Right lobe of liver (tissue), 6 donors: ENCODE results near the gene DGKH. TPM values are rescaled to one million over a fixed set of nuclear protein-coding genes. Genes with fewer than 3 reads are reported as not detected.

Experiments used
- ATAC-seq, 4 donors: fragments of 200-7000 bp; cut with Tn5 transposase; one replicate each; pipeline ENCODE4 v1.9.1; 2020; ENCODE audit warnings: mild to moderate bottlenecking in 4 of 4, moderate library complexity in 4 of 4
- DNase-seq, 3 donors: peaks; one replicate each; pipeline ENCODE4 v3.0.0-alpha.2; 2020
- H3K27ac ChIP-seq, 3 donors: fragments of 200-600 bp; one replicate each; pipeline ENCODE4 v1.8.0; 2022
- H3K27me3 ChIP-seq, 2 donors: fragments of 200-600 bp; one replicate each; pipeline ENCODE4 v1.8.0; 2022
- H3K36me3 ChIP-seq, 4 donors: fragments of 200-600 bp; sonication (generic) in 1 of 4; one replicate each; pipeline versions ENCODE4 v1.5.1 to v1.8.0; 2017 to 2022; ENCODE audit warnings: control low read depth in 1 of 4
- H3K4me1 ChIP-seq, 4 donors: fragments of 200-600 bp; sonication (generic) in 1 of 4; one replicate each; pipeline versions ENCODE4 v1.5.1 to v1.8.0; 2017 to 2022; ENCODE audit warnings: control low read depth in 1 of 4
- H3K4me3 ChIP-seq, 3 donors: fragments of 200-600 bp; one replicate each; pipeline ENCODE4 v1.8.0; 2022
- H3K9me3 ChIP-seq, 4 donors: fragments of 200-600 bp; sonication (generic) in 1 of 4; one replicate each; pipeline versions ENCODE4 v1.5.1 to v1.8.0; 2017 to 2022; ENCODE audit warnings: control low read depth in 1 of 4
- POLR2A ChIP-seq: fragments of 450-650 bp; IDR thresholded peaks from one replicate; pipeline ENCODE4 v1.6.1; 2017; ENCODE audit warnings: antibody characterized with exemption, mild to moderate bottlenecking
- WGBS: methylation state at CpG from one replicate; pipeline ENCODE4 v1.1.6; 2018; ENCODE audit warnings: low coverage, low lambda C conversion rate; ENCODE audit not compliant: insufficient coverage; ENCODE audit errors: missing lambda C conversion rate; 5-methylcytosine and 5-hydroxymethylcytosine counted together
- intact Hi-C, 2 donors: fragments of 100-400 bp; cut with DNase I; formaldehyde crosslinking; loops; one replicate each; pipeline versions ENCODE4 v1.11.2 to v1.14.1; 2022
- total RNA-seq, 6 experiments: library from RNA; depleted of rRNA in 2 of 6; stranded (reverse); fragments of >200 nt in 2 of 6; fragmentation: NEBNext Ultra II Directional in 3 of 6; extraction: Animal tissue kit (Norgen Biotek cat#: 25700) in 3 of 6; gene quantifications; one replicate each; pipeline versions ENCODE4 v1.1.0 to v1.2.4, GENCODE V29; 2016 to 2023
- TF ChIP-seq, protein P1 (sequence below), 4 donors: fragments of 200-600 bp in 3 of 4; fragments of 450-650 bp in 1 of 4; IDR thresholded peaks; one replicate each; pipeline versions ENCODE4 v1.5.1 to v1.8.0; 2016 to 2022; ENCODE audit warnings: antibody characterized with exemption in 4 of 4, mild to moderate bottlenecking in 2 of 4
- donor health status: DM: no; HTN: yes; CAD: no.
- donor health status: DM: no; HTN: no; CAD: no.
- donor health status: DM: no; HTN: no; CAD: no.
- donor health status: DM: no; HTN: yes; CAD: no.
- donor health status: DM: no; HTN: yes; CAD: no.

DGKH gene
- total RNA-seq, 6 experiments from 2014 or later, result 0.95 to 5.1 (median 2.2) TPM

GRCh38 chr13:42274386-42275097 lies 226.1 kb downstream of the DGKH start:
- H3K36me3 ChIP-seq, result no peaks in the 10 kb centered on the region
- no peaks in the 10 kb centered on the region for H3K27me3 ChIP-seq
- peaks cover 0 to 8% (median 0%) of the 10 kb centered on the region in 4 donors for H3K4me1 ChIP-seq
- TF ChIP-seq, protein P1, sequence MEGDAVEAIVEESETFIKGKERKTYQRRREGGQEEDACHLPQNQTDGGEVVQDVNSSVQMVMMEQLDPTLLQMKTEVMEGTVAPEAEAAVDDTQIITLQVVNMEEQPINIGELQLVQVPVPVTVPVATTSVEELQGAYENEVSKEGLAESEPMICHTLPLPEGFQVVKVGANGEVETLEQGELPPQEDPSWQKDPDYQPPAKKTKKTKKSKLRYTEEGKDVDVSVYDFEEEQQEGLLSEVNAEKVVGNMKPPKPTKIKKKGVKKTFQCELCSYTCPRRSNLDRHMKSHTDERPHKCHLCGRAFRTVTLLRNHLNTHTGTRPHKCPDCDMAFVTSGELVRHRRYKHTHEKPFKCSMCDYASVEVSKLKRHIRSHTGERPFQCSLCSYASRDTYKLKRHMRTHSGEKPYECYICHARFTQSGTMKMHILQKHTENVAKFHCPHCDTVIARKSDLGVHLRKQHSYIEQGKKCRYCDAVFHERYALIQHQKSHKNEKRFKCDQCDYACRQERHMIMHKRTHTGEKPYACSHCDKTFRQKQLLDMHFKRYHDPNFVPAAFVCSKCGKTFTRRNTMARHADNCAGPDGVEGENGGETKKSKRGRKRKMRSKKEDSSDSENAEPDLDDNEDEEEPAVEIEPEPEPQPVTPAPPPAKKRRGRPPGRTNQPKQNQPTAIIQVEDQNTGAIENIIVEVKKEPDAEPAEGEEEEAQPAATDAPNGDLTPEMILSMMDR (IDR thresholded peaks at IDR 0.05), result no peak
- TF ChIP-seq POLR2A, result no peak
- WGBS, result 86% methylated on average over 10 of the region's 10 CpGs
- ATAC-seq (no peak), DNase-seq (no peak)
- no peak overlapping the region for H3K4me3 ChIP-seq
- H3K9me3 ChIP-seq, result no peaks in the 10 kb centered on the region
- H3K27ac ChIP-seq, result no peak overlapping the region
- intact Hi-C loops, result no loop called here

- Histone ChIP-seq H3K4me1 (peaks cover 0 to 8% (median 0%) of the 10 kb centered on the region in 4 donors), H3K4me3 (no peak overlapping the region), H3K27me3 (no peaks in the 10 kb centered on the region), H3K27ac (no peak overlapping the region), H3K9me3 (no peaks in the 10 kb centered on the region), H3K36me3 (no peaks in the 10 kb centered on the region)
- DNase-seq (no peak), ATAC-seq (no peak)
- TF ChIP-seq POLR2A, result no peak
- TF ChIP-seq, protein P1 (IDR thresholded peaks at IDR 0.05), result no peak
- intact Hi-C loops, result no loop called here
- 71% methylated on average over 2 of the region's 2 CpGs for WGBS
Measured at GRCh38 chr13:42275098-42275471, 226.6 kb downstream of the DGKH start.

- ATAC-seq (no peak), DNase-seq (no peak)
- Histone ChIP-seq H3K4me1 (peaks cover 0 to 8% (median 0%) of the 10 kb centered on the region in 4 donors), H3K27me3 (no peaks in the 10 kb centered on the region), H3K9me3 (no peaks in the 10 kb centered on the region), H3K4me3 (no peak overlapping the region), H3K36me3 (no peaks in the 10 kb centered on the region), H3K27ac (no peak overlapping the region)
- intact Hi-C loops, result no loop called here
- 95% methylated on average over 3 of the region's 4 CpGs for whole genome bisulfite sequencing
- TF ChIP-seq, protein P1 (IDR thresholded peaks at IDR 0.05), result no peak
- TF ChIP-seq POLR2A, result no peak
Measured at GRCh38 chr13:42275506-42275905, 227.1 kb downstream of the DGKH start.

DNA sequence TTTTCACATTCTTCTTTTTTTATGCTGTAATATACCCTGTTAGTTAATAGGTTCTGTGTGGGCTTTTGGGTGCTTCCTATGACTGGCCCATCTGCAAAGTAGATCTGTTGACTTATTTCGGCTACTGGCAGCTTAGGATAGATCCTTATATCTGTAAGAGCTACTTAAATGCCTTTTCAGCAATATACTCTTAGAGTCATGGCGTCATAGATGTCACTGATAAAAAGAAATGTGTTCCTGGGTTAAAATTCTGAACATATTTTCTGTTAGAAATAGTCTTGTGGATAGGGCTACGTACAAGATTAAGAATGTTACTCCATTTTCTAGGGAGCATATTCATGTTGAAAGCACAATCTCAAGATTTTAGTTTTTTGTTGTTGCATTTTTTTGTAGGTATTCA lies 228.2 kb downstream of the DGKH start:
- ATAC-seq, result no peak
- H3K27ac ChIP-seq, result no peak overlapping the region
- 93% methylated on average over 3 of the region's 3 CpGs for WGBS
- intact Hi-C loops, result no loop called here
- no peaks in the 10 kb centered on the region for H3K9me3 ChIP-seq
- no peak for TF ChIP-seq POLR2A
- TF ChIP-seq, protein P1 (IDR thresholded peaks at IDR 0.05), result no peak
- no peak overlapping the region for H3K4me3 ChIP-seq
- no peak for DNase-seq
- no peaks in the 10 kb centered on the region for H3K36me3 ChIP-seq
- H3K4me1 ChIP-seq, result peaks cover 0 to 8% (median 0%) of the 10 kb centered on the region in 4 donors
- H3K27me3 ChIP-seq, result no peaks in the 10 kb centered on the region
